Measurements from ENCODE around the gene MYL11.

- TF ChIP-seq, protein P1, sequence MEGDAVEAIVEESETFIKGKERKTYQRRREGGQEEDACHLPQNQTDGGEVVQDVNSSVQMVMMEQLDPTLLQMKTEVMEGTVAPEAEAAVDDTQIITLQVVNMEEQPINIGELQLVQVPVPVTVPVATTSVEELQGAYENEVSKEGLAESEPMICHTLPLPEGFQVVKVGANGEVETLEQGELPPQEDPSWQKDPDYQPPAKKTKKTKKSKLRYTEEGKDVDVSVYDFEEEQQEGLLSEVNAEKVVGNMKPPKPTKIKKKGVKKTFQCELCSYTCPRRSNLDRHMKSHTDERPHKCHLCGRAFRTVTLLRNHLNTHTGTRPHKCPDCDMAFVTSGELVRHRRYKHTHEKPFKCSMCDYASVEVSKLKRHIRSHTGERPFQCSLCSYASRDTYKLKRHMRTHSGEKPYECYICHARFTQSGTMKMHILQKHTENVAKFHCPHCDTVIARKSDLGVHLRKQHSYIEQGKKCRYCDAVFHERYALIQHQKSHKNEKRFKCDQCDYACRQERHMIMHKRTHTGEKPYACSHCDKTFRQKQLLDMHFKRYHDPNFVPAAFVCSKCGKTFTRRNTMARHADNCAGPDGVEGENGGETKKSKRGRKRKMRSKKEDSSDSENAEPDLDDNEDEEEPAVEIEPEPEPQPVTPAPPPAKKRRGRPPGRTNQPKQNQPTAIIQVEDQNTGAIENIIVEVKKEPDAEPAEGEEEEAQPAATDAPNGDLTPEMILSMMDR (conservative IDR thresholded peaks at IDR 0.05): no peak
- TF ChIP-seq ZFX (IDR thresholded peaks at IDR 0.05): no peak
These were observed 5.9 kb upstream of the MYL11 start for GRCh38 chr16:30368792-30369090.

Data from C4-2B (cell line).